AG08395 (cell line): ENCODE results near the gene KLF11.

ENCODE experiments used
- DNase-seq: peaks from one replicate; pipeline ENCODE4 v3.0.0; 2012; ENCODE audit warnings: mixed read lengths, low spot score

The KLF11 gene

DNA sequence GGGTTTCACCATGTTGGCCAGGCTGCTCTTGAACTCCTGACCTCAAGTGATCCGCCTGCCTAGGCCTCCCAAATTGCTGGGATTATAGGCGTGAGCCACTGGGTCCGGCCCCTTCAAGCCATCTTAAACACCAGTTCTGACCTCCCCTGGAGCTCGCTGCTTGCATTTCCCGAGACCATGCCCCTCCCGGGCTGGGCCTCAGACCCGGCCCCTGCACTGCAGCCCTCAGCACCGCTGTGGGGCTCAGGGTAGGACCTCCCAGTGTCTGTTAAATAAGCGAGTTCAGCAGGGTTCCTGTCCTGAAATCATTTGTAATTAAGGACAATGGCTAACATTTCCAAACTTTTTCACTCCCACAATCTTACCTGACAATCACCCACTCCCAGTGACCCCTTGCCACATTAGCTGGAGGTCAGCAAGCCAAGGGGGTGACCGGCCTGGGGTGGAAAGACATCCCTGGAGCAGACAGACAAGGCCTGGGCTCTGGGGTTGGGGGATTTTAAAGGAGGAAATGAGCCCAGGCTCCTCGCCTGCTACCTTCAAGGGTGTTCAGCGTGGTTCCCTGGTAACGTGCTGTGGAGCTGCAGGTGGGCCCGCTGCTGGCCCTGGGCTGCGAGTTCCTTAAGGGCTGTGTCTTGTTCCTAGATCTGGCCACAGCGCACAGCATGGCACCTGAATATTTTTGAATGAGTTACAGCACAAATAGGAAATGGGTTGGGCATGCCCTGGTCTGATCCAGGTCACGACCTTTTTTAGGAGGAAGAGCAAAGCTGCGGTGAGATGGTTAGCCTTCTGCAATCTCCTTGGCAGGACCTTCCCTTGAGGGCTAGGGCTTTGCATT is 21.8 kb downstream of the KLF11 start:
- no peak for DNase-seq

DNA sequence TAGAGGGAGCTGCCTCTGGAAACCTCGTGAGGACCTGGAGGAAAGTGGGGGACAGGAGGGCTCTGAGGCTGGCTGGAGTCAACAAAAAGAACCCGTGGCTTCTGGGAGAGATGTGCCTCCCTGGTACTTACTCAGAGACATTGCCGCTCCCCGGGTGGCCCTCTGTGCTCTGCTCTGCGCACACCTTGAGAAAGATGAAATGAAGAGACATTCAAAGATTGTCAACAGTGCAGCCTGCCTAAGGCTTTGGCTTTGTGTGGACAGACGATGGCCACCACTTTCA is 22.4 kb downstream of the KLF11 start:
- no peak for DNase-seq

DNA sequence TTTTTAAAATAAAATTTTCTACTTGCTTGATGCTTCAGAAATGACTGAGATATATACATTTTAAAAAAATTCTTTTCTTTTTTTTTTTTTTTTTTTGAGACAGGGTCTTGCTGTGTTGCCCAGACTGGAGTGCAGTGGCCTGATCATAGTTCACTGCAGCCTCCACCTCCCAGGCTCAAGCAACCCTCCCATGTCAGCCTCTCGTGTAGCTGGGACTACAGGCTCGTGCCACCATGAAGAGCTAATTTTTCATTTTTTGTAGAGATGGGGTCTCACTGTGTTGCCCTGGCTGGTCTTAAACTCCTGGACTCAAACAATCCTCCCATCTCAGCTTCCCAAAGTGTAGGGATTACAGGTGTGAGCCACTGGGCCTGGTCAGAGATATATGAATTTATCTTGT is 24.0 kb downstream of the KLF11 start:
- DNase-seq = no peak

GRCh38 chr2:10067881-10068280 is 24.5 kb downstream of the KLF11 start:
- DNase-seq = no peak

DNA sequence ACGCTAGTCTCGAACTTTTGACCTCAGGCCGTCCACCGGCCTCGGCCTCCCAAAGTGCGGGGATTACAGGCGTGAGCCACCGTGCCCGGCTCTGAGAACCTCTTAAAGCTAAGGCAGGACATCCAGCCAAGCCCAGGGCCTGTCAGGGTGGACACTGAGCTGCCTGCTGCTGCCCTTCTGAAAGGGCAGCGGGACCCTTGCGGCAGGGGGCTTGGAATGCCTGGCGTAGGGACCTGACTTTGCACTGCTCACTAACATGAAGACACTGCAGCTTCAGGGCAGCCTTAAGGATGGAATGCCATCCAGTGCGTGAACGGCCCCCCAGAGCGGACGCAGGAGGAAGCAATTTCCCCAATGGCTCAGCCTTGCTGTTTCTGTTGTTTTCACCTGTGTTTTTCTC is 27.8 kb downstream of the KLF11 start:
- no peak for DNase-seq

DNA sequence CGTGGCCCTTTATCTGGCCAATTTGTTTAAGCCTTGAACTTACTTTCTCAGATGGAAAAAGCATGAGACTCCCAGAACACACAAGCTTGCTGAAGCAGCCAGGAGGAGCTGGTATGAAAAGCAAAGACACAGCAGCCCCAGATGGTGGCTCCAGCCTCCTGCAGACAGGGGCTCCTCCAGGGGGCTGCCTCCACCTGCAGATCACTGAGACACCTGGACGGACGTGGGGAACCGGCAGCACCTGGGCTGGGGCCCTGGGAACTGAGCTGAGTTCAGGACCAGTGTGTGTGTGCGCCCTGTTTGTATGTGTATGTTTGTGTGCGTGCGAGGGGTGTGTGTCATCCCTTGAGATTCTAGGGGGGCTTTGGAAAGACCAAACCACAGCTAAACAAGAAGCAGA is 28.2 kb downstream of the KLF11 start:
- DNase-seq = no peak

DNA sequence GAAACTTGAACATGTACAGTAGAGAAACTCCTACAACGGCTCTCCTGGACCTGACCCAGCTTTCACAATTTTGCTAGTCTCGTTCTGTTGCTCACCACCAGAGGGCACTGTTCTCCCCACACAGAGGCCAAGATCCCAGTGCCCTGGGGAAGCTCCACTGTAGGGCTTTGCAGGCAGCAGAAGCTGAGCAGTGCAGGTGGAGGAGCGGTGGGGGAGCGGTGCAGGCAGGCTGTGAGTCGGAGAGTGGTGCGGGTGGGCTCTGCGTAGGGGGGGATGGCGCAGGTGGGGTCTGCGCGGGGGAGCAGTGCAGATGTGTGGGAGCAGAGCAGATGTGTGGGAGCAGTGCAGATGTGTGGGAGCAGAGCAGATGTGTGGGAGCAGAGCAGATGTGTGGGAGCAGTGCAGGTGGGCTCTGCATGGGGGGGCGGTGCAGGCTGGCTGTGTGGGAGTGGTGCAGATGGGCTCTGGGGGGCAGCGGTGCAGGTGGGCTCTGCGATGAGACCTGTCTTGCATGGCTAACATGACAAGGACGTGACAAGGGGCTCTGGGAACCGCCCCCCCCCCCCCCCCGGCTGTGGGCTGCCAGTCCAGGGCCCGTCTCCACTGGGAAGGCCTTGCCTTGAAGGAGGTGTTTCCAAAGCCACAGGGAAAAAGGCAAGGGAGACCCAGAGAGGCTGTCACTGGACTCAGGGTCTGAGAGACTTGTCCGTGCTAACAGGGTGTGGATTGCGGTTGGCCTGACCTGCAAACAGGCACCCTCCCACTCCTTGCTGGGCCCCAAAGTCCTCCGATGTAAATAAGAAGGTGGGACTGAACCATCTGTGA is 29.5 kb downstream of the KLF11 start:
- DNase-seq = peak; percentile 90

GRCh38 chr2:10073706-10074105 is 30.4 kb downstream of the KLF11 start:
- no peak for DNase-seq

GRCh38 chr2:10075101-10075500 is 31.8 kb downstream of the KLF11 start:
- DNase-seq = no peak

GRCh38 chr2:10075571-10076209 is 32.3 kb downstream of the KLF11 start:
- DNase-seq = no peak

GRCh38 chr2:10076511-10076910 is 33.2 kb downstream of the KLF11 start:
- DNase-seq = no peak

DNA sequence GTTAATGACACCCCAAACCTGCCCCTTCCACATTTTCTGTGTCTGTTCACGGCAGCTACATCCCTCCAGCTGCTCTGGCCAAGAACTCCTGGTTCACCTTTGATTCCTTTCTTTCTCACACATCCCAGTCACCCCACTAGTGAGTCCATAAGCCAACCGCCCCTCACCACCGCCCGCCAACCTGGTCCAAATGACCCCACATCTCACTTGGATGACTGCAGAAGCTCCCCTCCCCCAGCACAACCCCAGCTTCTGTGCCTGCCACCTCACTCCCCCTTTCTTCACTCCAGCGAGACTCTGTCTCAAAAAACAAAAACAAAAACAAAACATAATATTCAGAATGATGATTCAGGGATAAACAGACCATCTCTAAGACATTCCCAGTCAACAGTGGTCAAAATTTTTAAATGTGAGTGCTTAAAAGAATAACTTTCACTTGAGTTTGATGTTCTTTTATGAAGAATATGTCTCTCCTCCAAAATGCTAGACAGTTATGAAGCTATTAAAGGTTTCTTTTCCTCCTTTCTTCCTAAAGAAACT is 33.7 kb downstream of the KLF11 start:
- no peak for DNase-seq

- no peak for DNase-seq
Observed at GRCh38 chr2:10078001-10078400, 34.7 kb downstream of the KLF11 start.

DNA sequence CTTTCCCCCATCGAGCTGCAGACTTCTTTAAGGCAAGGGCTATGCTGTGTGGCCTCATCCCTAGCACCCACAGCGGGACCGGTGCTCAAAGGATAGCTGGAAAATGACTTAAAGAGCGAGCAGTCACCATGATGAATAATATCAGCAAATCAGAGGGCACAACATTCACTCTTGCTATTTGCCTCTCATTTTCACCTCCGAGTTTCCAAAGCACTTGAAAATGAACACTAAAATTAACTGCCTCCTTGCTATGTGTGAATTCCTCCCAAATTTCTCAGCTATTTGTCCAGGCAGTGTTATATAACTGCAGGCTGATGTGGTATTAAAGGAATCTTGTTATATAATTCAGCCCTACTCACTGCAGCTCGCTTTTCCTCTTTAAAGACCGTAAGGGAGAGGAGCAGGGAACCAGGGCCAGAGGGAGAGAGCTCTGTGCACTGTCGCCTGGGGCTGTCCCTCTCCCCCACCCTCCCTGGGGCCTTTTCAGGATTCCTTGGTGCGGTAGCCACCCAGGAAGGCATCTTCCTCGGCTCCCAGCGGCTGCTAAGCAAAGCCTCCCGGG is 35.4 kb downstream of the KLF11 start:
- DNase-seq = no peak

DNA sequence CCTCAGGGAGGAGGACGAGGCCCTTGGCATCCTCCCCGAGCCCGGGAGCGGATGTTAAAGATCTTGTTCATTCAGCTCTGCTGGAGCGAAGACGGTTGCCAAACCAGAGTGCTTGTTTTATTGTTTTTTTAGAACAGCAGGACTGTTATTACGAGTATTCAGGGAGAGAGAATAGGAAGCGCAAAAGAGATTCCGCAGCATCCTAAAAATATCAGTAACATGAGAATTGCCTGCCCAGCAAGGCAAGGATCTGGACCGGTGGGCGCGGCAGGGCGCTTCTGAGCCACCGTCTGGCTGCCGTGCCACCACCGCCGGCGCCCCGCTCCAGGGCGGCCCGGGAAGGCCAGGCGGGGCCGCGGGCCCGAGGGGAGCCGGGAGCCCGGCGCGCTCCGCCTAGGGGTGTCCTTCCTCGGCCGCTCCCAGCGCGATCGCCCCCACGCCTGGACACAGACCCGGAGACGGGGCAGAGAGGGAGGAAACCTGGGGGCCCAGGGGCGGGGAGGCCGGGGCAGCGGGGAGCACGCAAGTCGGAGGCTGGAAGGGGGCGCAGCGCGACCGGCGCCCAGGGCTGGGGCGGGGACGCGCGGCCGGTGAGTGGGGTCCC is 36.0 kb downstream of the KLF11 start:
- DNase-seq = peak; percentile 82

DNA sequence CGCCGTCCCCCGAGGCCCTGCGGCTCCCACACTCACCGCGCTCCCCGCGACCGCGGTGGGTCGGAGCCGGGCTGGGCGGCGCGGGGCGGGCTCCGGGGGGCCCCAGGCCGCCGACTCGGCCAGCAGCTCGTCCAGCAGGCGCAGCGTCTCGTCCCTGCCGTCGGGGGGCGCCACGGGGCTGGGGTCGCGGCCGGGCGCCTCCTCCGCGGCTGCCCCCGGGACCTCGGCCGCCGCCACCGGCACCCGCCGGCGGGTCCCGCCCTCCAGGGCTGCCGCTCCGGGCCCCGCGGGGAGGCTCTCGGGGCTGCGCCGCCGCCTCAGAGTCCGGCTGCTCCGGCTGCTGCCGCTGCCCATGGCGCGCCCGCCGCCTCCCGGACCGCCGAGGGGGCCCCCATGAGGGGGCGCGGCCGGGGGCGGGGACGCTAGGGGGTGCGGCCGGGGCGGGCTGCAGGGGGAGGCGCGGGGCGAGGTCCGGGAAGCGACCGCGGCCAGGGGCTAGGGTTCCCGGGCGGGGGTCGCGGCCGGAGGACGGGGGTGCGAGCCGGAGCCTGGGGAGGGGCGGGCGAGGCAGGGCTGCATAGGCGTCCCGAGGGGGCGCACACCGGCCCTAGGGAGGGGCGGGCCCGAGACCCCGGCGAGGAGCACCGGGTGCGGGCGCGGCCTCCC is 36.7 kb downstream of the KLF11 start, which contains the start of gene CYS1:
Gene CYS1, minus strand, starts transcription at position 542 of the 666 bp plus-strand sequence. Its CDS starts 188 bp downstream, at position 354.
- peak; percentile 59 for DNase-seq

DNA sequence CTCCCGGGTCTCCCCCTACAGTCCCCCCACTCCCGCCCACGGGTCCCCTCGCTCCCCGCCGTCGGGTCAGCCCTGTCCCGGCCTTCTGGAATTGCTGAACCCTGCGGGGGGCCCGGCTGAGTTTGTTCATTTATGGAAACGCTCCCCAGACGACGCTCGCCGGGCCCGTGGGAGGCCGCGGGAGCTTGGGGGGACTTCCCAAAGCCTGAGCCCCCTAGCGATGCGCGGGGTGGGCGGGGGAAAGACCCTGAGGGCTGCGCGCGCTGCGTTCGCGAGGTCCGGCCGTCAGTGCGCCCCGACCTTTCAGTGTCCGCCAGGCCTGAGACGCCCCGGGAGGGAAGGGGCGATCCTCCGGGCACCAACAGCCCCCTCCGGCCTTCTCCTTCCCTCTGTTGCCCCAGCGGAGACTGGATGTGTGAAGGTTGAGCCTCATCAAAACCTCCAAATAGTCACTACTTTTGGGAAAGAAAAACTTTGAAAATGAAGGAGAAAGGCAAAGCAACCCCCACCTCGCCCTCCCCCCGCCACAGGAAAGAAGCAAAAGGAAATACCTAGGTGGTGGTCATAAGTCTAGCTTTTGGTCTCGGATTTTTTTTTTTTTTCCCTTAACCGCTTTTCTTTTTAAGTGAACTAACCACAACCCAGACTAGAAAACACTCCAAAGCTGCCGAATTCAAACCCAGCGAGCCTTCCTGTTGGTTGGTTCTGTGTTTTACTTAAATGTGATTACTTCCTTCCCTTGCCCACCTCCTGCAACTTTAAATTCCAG is 37.4 kb downstream of the KLF11 start:
- DNase-seq = no peak

DNA sequence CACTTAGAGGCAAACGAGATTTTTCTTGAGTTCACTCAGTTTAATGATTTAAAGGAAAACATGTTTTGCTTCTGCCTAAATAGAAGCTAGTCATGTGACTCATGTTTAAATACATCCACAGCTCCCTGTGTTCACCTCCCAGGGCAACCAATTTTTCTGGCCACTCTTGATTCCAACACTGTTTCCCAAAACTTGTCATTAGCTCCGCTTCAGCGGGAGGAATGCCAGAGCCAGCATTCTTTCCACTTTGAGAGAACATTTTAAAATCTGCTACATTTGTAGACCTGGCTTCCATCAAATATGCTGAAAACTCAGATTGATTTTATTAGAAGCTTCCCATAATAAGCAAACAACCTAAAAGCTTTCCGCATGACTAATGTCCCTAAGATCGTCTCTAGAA is 39.7 kb downstream of the KLF11 start:
- no peak for DNase-seq

DNA sequence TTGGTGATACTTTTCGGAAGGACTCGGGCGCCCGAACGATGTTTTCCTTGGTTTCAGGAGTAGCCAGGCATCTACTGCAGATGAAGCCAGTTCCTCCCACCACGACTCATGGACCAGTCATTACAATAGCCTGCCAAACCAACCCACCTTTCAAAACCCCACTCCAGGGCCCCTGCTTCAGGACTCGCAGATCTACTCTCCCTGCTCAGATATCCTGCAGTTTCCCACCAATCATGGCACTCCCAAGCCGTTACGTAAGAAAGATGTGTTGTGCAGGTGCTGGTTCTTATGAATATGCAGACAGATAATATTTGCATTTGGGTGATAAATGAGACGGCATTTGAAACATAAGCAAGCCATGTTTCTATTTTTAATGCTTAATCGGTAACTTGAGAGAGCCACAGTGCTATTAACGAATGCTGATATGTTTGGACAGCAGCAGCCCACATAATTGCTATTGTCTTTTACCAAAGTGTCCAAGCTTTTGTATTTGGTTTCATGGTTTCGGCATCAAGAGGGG is 40.4 kb downstream of the KLF11 start:
- DNase-seq = no peak

- DNase-seq = no peak
Observed at GRCh38 chr2:10084223-10084865, 41.0 kb downstream of the KLF11 start.
